PC-3 (cell line): ENCODE data around the gene POMC. TPM values are rescaled to one million over a fixed set of nuclear protein-coding genes. Genes with fewer than 3 reads are reported as not detected.

ENCODE experiments used
- ATAC-seq: fragments of 200-7000 bp; cut with Tn5 transposase; 2 replicates; pipeline ENCODE4 v1.9.1; 2020; ENCODE audit warnings: mild to moderate bottlenecking, moderate library complexity
- BruUV-seq: library from RNA; stranded (reverse); fragments of 400-500 nt; replicated peaks from 2 replicates; lab custom pipeline; 2021; lab: Mats Ljungman, UMichigan
- CTCF ChIA-PET: fragments of 300-600 bp; sonication (Branson Sonifier 250); formaldehyde crosslinking; loops from one replicate; lab custom pipeline; 2022; ENCODE audit warnings: antibody characterized with exemption; lab: Charles Lee
- POLR2A ChIA-PET: fragments of 300-600 bp; sonication (Branson Sonifier 250); formaldehyde crosslinking; loops from one replicate; lab custom pipeline; 2022; ENCODE audit warnings: antibody characterized with exemption; ENCODE audit not compliant: unreplicated experiment; lab: Charles Lee
- DNase-seq: peaks from one replicate; pipeline ENCODE4 v3.0.0-alpha.2; 2015
- H2AFZ ChIP-seq: fragments of 300-600 bp; sonication (generic); 2 replicates; pipeline ENCODE4 v1.6.0; 2016; ENCODE audit warnings: antibody characterized with exemption, low read length
- H3F3A ChIP-seq: fragments of 300-600 bp; sonication (generic); one replicate; pipeline ENCODE4 v1.6.0; 2017; ENCODE audit warnings: antibody characterized with exemption, low read length, control low read depth, mild to moderate bottlenecking; ENCODE audit not compliant: unreplicated experiment
- H3K27ac ChIP-seq: fragments of 300-600 bp; sonication (generic); 2 replicates; pipeline ENCODE4 v1.5.1; 2016; ENCODE audit warnings: mild to moderate bottlenecking, low read length
- H3K27me3 ChIP-seq: fragments of 300-600 bp; sonication (generic); 2 replicates; pipeline ENCODE4 v1.6.1; 2016; ENCODE audit warnings: low read length, mixed read lengths
- H3K36me3 ChIP-seq: fragments of 300-600 bp; sonication (generic); 2 replicates; pipeline ENCODE4 v1.6.1; 2016; ENCODE audit warnings: low read depth, mixed run types, low read length, mixed read lengths
- H3K4me1 ChIP-seq: fragments of 300-600 bp; sonication (generic); 2 replicates; pipeline ENCODE4 v1.5.1; 2016; ENCODE audit warnings: low read length; ENCODE audit not compliant: insufficient read depth
- H3K4me2 ChIP-seq: fragments of 300-600 bp; sonication (generic); 2 replicates; pipeline ENCODE4 v1.6.0; 2016; ENCODE audit warnings: low read length
- H3K4me3 ChIP-seq: fragments of 300-600 bp; sonication (generic); 2 replicates; pipeline ENCODE4 v1.5.1; 2016; ENCODE audit warnings: mild to moderate bottlenecking, low read length, mixed read lengths
- H3K79me2 ChIP-seq: fragments of 300-600 bp; sonication (generic); 2 replicates; pipeline ENCODE4 v1.6.1; 2017; ENCODE audit warnings: low read length, mixed read lengths
- H3K9ac ChIP-seq: fragments of 300-600 bp; sonication (generic); 2 replicates; pipeline ENCODE4 v1.6.0; 2016; ENCODE audit warnings: mild to moderate bottlenecking, low read length
- H3K9me2 ChIP-seq: fragments of 300-600 bp; sonication (generic); replicated peaks from 2 replicates; pipeline ENCODE4 v1.6.1; 2016; ENCODE audit warnings: mixed run types, low read length, mixed read lengths
- H3K9me3 ChIP-seq: fragments of 300-600 bp; sonication (generic); 2 replicates; pipeline ENCODE4 v1.6.1; 2016; ENCODE audit warnings: low read length, mixed read lengths
- H4K20me1 ChIP-seq: fragments of 300-600 bp; sonication (generic); 2 replicates; pipeline ENCODE4 v1.6.1; 2016; ENCODE audit warnings: low read length, mixed read lengths
- EZH2 ChIP-seq: fragments of 300-600 bp; sonication (generic); IDR thresholded peaks from one replicate; pipeline ENCODE4 v1.6.1; 2017; ENCODE audit warnings: antibody characterized with exemption, mild to moderate bottlenecking, low read length; ENCODE audit not compliant: unreplicated experiment
- EZH2phosphoT487 ChIP-seq: fragments of 300-600 bp; sonication (generic); IDR thresholded peaks from 2 replicates; pipeline ENCODE4 v1.6.1; 2018; ENCODE audit warnings: mild to moderate bottlenecking, antibody characterized with exemption, low read length, borderline replicate concordance
- intact Hi-C: fragments of 100-400 bp; cut with micrococcal nuclease; formaldehyde crosslinking; loops from 2 replicates; pipeline ENCODE4 v1.9.0; 2023
- total RNA-seq: library from RNA; depleted of rRNA; stranded (reverse); fragments of >200 nt; gene quantifications from 2 replicates; pipeline ENCODE4 v1.2.3, GENCODE V29; 2014
- TF ChIP-seq, protein P1 (sequence below): fragments of 300-600 bp; sonication (generic); conservative IDR thresholded peaks from 2 replicates; pipeline ENCODE4 v1.5.1; 2017; ENCODE audit warnings: antibody characterized with exemption, low read depth, mild to moderate bottlenecking, low read length

The POMC gene
- total RNA-seq, 1 experiment from 2014 or later = not detected

DNA sequence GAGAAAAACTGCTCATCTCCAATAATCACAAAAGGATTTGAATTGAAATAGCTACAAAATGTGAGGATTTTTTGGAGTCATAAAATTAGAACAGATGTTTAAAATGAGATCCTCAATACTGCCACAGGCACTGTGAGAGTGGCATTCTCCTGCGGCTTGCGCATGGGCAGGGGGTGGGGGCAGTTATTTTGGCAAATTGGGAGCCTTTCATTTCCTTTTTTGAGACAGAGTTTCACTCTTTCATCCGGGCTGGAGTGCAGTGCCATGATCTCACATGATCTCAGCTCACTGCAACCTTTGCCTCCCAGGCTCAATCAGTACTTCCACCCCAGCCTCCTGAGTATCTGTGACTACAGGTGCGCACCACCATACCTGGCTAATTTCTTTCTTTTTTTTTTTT, 42.4 kb downstream of the POMC start:
- Histone ChIP-seq H3K9me2 (no peaks in the 10 kb centered on the region), H3K9me3 (no peaks in the 10 kb centered on the region), H3K36me3 (no peaks in the 10 kb centered on the region), H3K79me2 (no peaks in the 10 kb centered on the region), H3K4me1 (peaks cover 2% of the 10 kb centered on the region; the same call in 1 of the 2 replicates), H3K9ac (no peak overlapping the region), H3K4me3 (no peak overlapping the region), H4K20me1 (no peaks in the 10 kb centered on the region), H3F3A (no peaks in the 10 kb centered on the region), H3K27me3 (no peaks in the 10 kb centered on the region), H2AFZ (no peak overlapping the region), H3K4me2 (no peak overlapping the region), H3K27ac (no peak overlapping the region)
- TF ChIP-seq, protein P1, sequence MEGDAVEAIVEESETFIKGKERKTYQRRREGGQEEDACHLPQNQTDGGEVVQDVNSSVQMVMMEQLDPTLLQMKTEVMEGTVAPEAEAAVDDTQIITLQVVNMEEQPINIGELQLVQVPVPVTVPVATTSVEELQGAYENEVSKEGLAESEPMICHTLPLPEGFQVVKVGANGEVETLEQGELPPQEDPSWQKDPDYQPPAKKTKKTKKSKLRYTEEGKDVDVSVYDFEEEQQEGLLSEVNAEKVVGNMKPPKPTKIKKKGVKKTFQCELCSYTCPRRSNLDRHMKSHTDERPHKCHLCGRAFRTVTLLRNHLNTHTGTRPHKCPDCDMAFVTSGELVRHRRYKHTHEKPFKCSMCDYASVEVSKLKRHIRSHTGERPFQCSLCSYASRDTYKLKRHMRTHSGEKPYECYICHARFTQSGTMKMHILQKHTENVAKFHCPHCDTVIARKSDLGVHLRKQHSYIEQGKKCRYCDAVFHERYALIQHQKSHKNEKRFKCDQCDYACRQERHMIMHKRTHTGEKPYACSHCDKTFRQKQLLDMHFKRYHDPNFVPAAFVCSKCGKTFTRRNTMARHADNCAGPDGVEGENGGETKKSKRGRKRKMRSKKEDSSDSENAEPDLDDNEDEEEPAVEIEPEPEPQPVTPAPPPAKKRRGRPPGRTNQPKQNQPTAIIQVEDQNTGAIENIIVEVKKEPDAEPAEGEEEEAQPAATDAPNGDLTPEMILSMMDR = no peak
- TF ChIP-seq EZH2 (no peak), EZH2phosphoT487 (no peak)
- BruUV-seq = no TSS peak
- ChIA-PET POLR2A (no interaction called here), CTCF (interaction anchor here (0.7 kb wide), 1 partner anchor 151 kb away, joined by 4 read pairs; no protein-coding TSS in a partner anchor)
- no peak for DNase-seq
- no peak for ATAC-seq
- intact Hi-C loops = no loop called here

DNA sequence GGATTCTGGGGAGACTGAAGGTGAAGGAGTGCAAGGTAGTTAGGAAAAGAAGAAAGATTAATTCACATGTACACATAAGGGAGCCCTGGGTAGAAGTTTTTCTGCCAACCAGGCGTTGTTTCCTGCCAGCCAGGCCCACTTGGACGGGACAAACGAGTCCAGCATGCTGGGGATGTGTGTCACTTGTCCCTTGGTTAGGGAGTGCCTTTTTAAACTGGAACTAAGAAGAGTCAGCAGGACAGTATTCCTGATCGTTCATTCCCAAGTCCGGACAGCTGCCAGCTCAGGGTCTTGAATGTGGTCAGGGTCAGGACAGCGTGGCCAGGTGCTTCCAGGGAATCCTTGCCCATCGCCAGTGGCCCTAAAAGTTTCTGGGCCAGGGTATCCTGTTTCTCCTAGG, 43.2 kb downstream of the POMC start:
- no peaks in the 10 kb centered on the region for H3K36me3 ChIP-seq
- ChIA-PET CTCF (no interaction called here), POLR2A (no interaction called here)
- H3K4me2 ChIP-seq = no peak overlapping the region
- intact Hi-C loops = no loop called here
- H3K27me3 ChIP-seq = no peaks in the 10 kb centered on the region
- H3K9me3 ChIP-seq = no peaks in the 10 kb centered on the region
- H2AFZ ChIP-seq = no peak overlapping the region
- no peak overlapping the region for H3K9ac ChIP-seq
- ATAC-seq = no peak
- no peak overlapping the region for H3K27ac ChIP-seq
- no peaks in the 10 kb centered on the region for H3K79me2 ChIP-seq
- no peaks in the 10 kb centered on the region for H3F3A ChIP-seq
- no TSS peak for BruUV-seq
- H3K4me3 ChIP-seq = no peak overlapping the region
- H3K9me2 ChIP-seq = no peaks in the 10 kb centered on the region
- H3K4me1 ChIP-seq = peaks cover 2% of the 10 kb centered on the region; the same call in 1 of the 2 replicates
- no peak for DNase-seq
- TF ChIP-seq EZH2 (no peak), EZH2phosphoT487 (no peak)
- TF ChIP-seq, protein P1 = no peak
- H4K20me1 ChIP-seq = no peaks in the 10 kb centered on the region

DNA sequence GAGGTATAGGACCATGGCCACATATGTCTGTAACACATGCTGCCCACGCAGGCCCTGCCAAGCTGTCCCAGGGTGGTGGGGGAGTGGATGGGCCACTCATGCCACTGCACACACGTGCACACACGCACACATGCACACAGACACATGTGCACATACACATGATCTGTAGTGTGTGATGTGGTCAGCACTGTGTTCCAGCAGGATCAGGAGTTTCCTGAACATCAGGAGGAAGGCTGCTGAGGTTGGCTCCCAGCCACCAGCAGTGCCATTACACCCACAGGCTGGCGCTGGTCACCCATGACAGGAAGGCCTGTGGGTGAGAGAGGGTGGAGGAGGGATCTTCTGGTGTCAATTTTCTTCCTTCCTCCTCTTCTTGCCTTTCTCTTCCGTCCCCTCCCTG, 44.7 kb downstream of the POMC start:
- BruUV-seq = no TSS peak
- no peak for TF ChIP-seq EZH2phosphoT487
- no peak for TF ChIP-seq EZH2
- TF ChIP-seq, protein P1 = no peak
- ATAC-seq = no peak
- Histone ChIP-seq H3F3A (no peaks in the 10 kb centered on the region), H3K9me3 (no peaks in the 10 kb centered on the region), H2AFZ (no peak overlapping the region), H3K9me2 (no peaks in the 10 kb centered on the region), H3K36me3 (no peaks in the 10 kb centered on the region), H3K27ac (no peak overlapping the region), H3K27me3 (no peaks in the 10 kb centered on the region), H3K4me3 (no peak overlapping the region), H3K79me2 (no peaks in the 10 kb centered on the region), H3K9ac (no peak overlapping the region), H3K4me2 (no peak overlapping the region), H4K20me1 (no peaks in the 10 kb centered on the region), H3K4me1 (no peaks in the 10 kb centered on the region)
- no peak for DNase-seq
- ChIA-PET POLR2A (no interaction called here), CTCF (no interaction called here)
- intact Hi-C loops = no loop called here
